ENCODE results near the gene SMC1A.

GRCh38 chrX:53337101-53337500, 85.4 kb downstream of the SMC1A start:
- TF ChIP-seq, protein P1, sequence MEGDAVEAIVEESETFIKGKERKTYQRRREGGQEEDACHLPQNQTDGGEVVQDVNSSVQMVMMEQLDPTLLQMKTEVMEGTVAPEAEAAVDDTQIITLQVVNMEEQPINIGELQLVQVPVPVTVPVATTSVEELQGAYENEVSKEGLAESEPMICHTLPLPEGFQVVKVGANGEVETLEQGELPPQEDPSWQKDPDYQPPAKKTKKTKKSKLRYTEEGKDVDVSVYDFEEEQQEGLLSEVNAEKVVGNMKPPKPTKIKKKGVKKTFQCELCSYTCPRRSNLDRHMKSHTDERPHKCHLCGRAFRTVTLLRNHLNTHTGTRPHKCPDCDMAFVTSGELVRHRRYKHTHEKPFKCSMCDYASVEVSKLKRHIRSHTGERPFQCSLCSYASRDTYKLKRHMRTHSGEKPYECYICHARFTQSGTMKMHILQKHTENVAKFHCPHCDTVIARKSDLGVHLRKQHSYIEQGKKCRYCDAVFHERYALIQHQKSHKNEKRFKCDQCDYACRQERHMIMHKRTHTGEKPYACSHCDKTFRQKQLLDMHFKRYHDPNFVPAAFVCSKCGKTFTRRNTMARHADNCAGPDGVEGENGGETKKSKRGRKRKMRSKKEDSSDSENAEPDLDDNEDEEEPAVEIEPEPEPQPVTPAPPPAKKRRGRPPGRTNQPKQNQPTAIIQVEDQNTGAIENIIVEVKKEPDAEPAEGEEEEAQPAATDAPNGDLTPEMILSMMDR (IDR thresholded peaks at IDR 0.05): no peak
- no peak for TF ChIP-seq POLR2A (IDR thresholded peaks at IDR 0.05)

Measured in right lobe of liver (tissue), 4 donors.